GM10266 (cell line): Measurements from ENCODE around the gene BRPF3.

Source experiments
- DNase-seq: peaks from one replicate; pipeline ENCODE4 v3.0.0; 2012; ENCODE audit errors: extremely low spot score
- CTCF ChIP-seq: IDR thresholded peaks from 2 replicates; pipeline ENCODE4 v1.5.1; 2012; ENCODE audit warnings: mild to moderate bottlenecking, low read depth; ENCODE audit not compliant: control insufficient read depth, insufficient read depth; ENCODE audit errors: missing control alignments

Gene BRPF3

GRCh38 chr6:36200154-36200891, 3.8 kb downstream of the BRPF3 start:
- TF ChIP-seq CTCF = no peak
- no peak for DNase-seq

DNA sequence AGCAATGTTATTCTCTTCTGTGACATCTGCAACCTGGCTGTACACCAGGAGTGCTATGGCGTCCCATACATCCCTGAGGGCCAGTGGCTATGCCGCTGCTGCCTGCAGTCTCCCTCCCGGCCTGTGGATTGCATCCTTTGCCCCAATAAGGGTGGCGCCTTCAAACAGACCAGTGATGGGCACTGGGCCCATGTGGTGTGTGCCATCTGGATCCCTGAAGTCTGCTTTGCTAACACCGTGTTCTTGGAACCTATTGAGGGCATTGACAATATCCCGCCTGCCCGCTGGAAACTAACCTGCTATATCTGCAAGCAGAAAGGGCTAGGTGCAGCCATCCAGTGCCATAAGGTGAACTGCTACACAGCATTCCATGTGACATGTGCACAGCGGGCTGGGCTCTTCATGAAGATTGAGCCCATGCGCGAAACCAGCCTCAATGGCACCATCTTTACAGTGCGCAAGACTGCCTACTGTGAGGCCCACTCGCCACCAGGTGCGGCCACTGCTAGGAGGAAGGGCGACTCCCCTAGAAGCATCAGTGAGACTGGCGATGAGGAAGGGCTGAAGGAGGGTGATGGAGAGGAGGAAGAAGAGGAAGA, 4.6 kb downstream of the BRPF3 start:
- TF ChIP-seq CTCF = no peak

GRCh38 chr6:36201612-36202011, 5.1 kb downstream of the BRPF3 start:
- no peak for TF ChIP-seq CTCF
- no peak for DNase-seq

More for the DNA sequence above, 4.6 kb downstream of the BRPF3 start:
- no peak for DNase-seq

DNA sequence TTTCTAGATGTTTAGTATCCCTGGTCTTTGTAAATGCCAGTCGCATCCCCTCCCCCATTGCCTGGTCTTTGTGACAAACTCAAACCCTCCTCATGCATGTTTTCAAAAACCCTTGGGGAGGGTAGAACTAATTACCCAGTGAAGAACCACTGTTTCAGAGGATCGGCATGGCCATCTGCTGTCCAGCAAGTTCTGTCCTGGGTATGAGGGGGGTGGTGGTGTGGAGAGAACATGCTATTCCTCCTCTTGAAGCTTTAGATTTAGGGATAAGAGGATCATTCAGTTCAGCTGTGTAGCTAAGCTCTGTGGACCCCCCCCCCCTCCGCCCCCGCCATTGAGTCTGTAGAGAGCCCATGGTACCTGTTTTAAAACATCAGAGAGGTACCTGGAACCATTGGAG, 5.6 kb downstream of the BRPF3 start:
- no peak for TF ChIP-seq CTCF
- DNase-seq = no peak

DNA sequence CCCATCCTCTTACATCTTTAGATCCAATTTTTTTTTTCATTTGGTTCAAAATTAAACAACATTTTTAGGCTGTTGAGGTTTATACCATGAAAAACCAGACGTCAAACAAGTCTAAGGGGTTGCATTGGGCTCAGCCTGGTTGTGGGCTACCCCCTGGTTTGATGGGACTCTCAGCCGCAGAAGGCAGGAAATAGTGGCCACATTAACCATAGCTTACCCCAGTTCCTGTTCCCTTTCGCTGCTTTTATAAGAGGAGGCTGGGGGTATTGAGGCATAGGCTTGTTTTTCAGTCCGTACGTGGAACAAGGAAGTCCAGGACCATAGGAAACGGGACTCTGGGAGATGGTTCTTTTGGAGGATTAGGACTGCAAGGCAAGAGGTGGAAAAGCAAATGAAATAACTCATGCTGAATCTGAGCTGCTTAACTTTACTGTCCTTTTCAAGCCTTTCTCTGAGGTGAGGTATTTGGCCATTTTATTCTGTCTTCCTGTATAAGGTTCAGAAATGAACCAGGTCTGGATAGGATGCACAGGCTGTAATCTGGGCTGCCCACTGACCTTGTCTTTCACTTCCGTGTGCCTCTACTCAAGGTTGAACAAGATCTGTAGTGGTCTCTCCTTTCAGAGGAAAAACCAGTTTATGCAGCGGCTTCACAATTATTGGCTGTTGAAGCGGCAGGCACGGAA, 7.7 kb downstream of the BRPF3 start:
- DNase-seq = peak; percentile 49
- no peak for TF ChIP-seq CTCF

GRCh38 chr6:36207155-36207554, 10.6 kb downstream of the BRPF3 start:
- DNase-seq = no peak
- TF ChIP-seq CTCF = no peak

GRCh38 chr6:36209606-36210005, 13.1 kb downstream of the BRPF3 start:
- TF ChIP-seq CTCF = no peak
- DNase-seq = no peak
